ENCODE measurements around the gene TMEM223.

TMEM223 gene

DNA sequence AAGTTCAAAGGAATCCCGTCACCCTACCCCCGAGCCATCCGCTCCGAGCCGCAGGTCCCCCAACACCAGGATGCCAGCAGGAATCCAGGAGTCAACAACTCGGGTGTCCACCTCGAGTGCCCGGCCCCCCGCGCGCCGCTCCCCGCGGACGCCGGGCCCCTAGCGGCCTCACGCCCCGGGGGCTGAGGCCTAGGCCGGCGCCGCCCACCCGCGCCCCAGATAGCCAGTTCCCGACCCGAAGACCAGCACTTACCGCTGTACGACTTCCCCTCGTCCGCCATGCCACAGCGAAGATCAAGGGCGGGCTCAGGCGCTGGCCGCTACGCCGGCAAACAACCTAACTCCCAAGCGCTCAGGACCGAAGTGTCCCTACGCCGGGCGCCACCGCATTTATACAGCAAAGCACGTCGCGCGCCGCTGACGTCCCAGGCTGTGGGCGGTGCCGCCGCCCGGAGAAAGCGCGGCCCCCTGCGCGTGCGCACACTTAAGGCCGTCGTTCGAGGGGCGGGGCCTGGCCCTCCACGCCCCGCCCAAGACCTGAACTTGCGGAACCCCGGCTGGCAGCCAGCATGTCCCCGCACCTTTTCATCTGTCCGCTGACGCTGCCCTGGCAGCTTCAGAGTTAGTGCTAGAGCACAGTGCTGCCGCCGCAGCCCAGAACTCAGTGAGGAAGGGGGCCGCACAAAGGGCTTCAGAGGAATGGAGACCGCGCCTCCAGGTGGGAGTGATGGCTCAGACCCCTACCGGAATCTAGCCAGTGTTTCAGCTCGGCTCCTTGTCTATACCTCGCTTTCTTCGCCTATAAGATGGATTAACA lies 13.5 kb upstream of the TMEM223 start, which contains the start of gene NXF1 (continued):
- TF ChIP-seq, protein P1, sequence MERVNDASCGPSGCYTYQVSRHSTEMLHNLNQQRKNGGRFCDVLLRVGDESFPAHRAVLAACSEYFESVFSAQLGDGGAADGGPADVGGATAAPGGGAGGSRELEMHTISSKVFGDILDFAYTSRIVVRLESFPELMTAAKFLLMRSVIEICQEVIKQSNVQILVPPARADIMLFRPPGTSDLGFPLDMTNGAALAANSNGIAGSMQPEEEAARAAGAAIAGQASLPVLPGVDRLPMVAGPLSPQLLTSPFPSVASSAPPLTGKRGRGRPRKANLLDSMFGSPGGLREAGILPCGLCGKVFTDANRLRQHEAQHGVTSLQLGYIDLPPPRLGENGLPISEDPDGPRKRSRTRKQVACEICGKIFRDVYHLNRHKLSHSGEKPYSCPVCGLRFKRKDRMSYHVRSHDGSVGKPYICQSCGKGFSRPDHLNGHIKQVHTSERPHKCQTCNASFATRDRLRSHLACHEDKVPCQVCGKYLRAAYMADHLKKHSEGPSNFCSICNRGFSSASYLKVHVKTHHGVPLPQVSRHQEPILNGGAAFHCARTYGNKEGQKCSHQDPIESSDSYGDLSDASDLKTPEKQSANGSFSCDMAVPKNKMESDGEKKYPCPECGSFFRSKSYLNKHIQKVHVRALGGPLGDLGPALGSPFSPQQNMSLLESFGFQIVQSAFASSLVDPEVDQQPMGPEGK (tag by site-specific recombination; IDR thresholded peaks at IDR 0.05), result peak; percentile 46; the same call in 1 of the 2 replicates
- TF ChIP-seq ZNF354C (tag by site-specific recombination; IDR thresholded peaks at IDR 0.05; ENCODE audit: borderline replicate concordance, low read depth) (no peak), TRIM28 (IDR thresholded peaks at IDR 0.05; ENCODE audit: borderline replicate concordance, low read length) (no peak), ZNF302 (tag by site-specific recombination; IDR thresholded peaks at IDR 0.05; ENCODE audit: low read depth) (no peak), ZNF138 (tag by site-specific recombination; IDR thresholded peaks at IDR 0.05; ENCODE audit: borderline replicate concordance) (no peak), BCL11B (tag by site-specific recombination; IDR thresholded peaks at IDR 0.05; ENCODE audit: low read depth) (no peak), HOXC10 (CRISPR knock-in tag; IDR thresholded peaks at IDR 0.05) (0 out of 2 replicates have a peak, but pooled peaks have one; percentile 65), ZFHX2 (tag by site-specific recombination; conservative IDR thresholded peaks at IDR 0.05) (peak; percentile 73), ZNF394 (tag by site-specific recombination; IDR thresholded peaks at IDR 0.05; ENCODE audit: borderline replicate concordance) (peak; percentile 28; the same call in 1 of the 2 replicates), FEZF1 (tag by site-specific recombination; IDR thresholded peaks at IDR 0.05) (no peak), SETDB1 (IDR thresholded peaks at IDR 0.05; ENCODE audit: insufficient read length, low read length) (no peak), ZNF521 (tag by site-specific recombination; IDR thresholded peaks at IDR 0.05) (no peak), ZNF416 (tag by site-specific recombination; IDR thresholded peaks at IDR 0.05) (no peak), ZNF596 (tag by site-specific recombination; IDR thresholded peaks at IDR 0.05) (no peak), TCF7L2 (IDR thresholded peaks at IDR 0.05; ENCODE audit: borderline replicate concordance, low read depth, low read length) (no peak), ZNF624 (tag by site-specific recombination; IDR thresholded peaks at IDR 0.05) (no peak), ZBTB17 (tag by site-specific recombination; IDR thresholded peaks at IDR 0.05) (0 out of 2 replicates have a peak, but pooled peaks have one; percentile 4)
- TF ChIP-seq, protein P2, sequence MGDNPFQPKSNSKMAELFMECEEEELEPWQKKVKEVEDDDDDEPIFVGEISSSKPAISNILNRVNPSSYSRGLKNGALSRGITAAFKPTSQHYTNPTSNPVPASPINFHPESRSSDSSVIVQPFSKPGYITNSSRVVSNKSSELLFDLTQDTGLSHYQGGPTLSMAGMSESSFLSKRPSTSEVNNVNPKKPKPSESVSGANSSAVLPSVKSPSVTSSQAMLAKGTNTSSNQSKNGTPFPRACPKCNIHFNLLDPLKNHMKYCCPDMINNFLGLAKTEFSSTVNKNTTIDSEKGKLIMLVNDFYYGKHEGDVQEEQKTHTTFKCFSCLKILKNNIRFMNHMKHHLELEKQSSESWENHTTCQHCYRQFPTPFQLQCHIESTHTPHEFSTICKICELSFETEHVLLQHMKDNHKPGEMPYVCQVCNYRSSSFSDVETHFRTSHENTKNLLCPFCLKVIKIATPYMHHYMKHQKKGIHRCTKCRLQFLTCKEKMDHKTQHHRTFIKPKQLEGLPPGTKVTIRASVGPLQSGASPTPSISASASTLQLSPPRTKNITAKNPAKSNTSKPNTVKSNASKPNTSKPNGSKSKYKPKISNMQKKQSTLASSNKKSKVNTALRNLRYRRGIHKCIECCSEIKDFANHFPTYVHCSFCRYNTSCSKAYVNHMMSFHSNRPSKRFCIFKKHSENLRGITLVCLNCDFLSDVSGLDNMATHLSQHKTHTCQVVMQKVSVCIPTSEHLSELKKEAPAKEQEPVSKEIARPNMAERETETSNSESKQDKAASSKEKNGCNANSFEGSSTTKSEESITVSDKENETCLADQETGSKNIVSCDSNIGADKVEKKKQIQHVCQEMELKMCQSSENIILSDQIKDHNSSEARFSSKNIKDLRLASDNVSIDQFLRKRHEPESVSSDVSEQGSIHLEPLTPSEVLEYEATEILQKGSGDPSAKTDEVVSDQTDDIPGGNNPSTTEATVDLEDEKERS (tag by site-specific recombination; IDR thresholded peaks at IDR 0.05), result no peak
- TF ChIP-seq, protein P3, sequence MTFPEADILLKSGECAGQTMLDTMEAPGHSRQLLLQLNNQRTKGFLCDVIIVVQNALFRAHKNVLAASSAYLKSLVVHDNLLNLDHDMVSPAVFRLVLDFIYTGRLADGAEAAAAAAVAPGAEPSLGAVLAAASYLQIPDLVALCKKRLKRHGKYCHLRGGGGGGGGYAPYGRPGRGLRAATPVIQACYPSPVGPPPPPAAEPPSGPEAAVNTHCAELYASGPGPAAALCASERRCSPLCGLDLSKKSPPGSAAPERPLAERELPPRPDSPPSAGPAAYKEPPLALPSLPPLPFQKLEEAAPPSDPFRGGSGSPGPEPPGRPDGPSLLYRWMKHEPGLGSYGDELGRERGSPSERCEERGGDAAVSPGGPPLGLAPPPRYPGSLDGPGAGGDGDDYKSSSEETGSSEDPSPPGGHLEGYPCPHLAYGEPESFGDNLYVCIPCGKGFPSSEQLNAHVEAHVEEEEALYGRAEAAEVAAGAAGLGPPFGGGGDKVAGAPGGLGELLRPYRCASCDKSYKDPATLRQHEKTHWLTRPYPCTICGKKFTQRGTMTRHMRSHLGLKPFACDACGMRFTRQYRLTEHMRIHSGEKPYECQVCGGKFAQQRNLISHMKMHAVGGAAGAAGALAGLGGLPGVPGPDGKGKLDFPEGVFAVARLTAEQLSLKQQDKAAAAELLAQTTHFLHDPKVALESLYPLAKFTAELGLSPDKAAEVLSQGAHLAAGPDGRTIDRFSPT (tag by site-specific recombination; IDR thresholded peaks at IDR 0.05), result no peak
- TF ChIP-seq, protein P4, sequence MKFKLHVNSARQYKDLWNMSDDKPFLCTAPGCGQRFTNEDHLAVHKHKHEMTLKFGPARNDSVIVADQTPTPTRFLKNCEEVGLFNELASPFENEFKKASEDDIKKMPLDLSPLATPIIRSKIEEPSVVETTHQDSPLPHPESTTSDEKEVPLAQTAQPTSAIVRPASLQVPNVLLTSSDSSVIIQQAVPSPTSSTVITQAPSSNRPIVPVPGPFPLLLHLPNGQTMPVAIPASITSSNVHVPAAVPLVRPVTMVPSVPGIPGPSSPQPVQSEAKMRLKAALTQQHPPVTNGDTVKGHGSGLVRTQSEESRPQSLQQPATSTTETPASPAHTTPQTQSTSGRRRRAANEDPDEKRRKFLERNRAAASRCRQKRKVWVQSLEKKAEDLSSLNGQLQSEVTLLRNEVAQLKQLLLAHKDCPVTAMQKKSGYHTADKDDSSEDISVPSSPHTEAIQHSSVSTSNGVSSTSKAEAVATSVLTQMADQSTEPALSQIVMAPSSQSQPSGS (tag by site-specific recombination; IDR thresholded peaks at IDR 0.05; ENCODE audit: low read depth), result no peak
- TF ChIP-seq, protein P5, sequence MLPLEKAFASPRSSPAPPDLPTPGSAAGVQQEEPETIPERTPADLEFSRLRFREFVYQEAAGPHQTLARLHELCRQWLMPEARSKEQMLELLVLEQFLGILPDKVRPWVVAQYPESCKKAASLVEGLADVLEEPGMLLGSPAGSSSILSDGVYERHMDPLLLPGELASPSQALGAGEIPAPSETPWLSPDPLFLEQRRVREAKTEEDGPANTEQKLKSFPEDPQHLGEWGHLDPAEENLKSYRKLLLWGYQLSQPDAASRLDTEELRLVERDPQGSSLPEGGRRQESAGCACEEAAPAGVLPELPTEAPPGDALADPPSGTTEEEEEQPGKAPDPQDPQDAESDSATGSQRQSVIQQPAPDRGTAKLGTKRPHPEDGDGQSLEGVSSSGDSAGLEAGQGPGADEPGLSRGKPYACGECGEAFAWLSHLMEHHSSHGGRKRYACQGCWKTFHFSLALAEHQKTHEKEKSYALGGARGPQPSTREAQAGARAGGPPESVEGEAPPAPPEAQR (tag by site-specific recombination; IDR thresholded peaks at IDR 0.05), result no peak
- TF ChIP-seq, protein P6, sequence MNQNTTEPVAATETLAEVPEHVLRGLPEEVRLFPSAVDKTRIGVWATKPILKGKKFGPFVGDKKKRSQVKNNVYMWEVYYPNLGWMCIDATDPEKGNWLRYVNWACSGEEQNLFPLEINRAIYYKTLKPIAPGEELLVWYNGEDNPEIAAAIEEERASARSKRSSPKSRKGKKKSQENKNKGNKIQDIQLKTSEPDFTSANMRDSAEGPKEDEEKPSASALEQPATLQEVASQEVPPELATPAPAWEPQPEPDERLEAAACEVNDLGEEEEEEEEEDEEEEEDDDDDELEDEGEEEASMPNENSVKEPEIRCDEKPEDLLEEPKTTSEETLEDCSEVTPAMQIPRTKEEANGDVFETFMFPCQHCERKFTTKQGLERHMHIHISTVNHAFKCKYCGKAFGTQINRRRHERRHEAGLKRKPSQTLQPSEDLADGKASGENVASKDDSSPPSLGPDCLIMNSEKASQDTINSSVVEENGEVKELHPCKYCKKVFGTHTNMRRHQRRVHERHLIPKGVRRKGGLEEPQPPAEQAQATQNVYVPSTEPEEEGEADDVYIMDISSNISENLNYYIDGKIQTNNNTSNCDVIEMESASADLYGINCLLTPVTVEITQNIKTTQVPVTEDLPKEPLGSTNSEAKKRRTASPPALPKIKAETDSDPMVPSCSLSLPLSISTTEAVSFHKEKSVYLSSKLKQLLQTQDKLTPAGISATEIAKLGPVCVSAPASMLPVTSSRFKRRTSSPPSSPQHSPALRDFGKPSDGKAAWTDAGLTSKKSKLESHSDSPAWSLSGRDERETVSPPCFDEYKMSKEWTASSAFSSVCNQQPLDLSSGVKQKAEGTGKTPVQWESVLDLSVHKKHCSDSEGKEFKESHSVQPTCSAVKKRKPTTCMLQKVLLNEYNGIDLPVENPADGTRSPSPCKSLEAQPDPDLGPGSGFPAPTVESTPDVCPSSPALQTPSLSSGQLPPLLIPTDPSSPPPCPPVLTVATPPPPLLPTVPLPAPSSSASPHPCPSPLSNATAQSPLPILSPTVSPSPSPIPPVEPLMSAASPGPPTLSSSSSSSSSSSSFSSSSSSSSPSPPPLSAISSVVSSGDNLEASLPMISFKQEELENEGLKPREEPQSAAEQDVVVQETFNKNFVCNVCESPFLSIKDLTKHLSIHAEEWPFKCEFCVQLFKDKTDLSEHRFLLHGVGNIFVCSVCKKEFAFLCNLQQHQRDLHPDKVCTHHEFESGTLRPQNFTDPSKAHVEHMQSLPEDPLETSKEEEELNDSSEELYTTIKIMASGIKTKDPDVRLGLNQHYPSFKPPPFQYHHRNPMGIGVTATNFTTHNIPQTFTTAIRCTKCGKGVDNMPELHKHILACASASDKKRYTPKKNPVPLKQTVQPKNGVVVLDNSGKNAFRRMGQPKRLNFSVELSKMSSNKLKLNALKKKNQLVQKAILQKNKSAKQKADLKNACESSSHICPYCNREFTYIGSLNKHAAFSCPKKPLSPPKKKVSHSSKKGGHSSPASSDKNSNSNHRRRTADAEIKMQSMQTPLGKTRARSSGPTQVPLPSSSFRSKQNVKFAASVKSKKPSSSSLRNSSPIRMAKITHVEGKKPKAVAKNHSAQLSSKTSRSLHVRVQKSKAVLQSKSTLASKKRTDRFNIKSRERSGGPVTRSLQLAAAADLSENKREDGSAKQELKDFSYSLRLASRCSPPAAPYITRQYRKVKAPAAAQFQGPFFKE (tag by site-specific recombination; IDR thresholded peaks at IDR 0.05; ENCODE audit: borderline replicate concordance), result no peak
